Testis (tissue), 3 donors: ENCODE results near the gene NPLOC4. TPM values are rescaled to one million over a fixed set of nuclear protein-coding genes. Genes with fewer than 3 reads are reported as not detected.

ENCODE experiments used
- DNase-seq: peaks from one replicate; pipeline ENCODE4 v3.0.0-alpha.2; 2019
- H3K27ac ChIP-seq, 2 donors: fragments of 200-600 bp; sonication (generic); one replicate each; pipeline ENCODE4 v1.5.1; 2019
- H3K27me3 ChIP-seq: fragments of 200-600 bp; sonication (generic); one replicate; pipeline ENCODE4 v1.5.1; 2019
- H3K36me3 ChIP-seq: fragments of 200-600 bp; sonication (generic); one replicate; pipeline ENCODE4 v1.5.1; 2017; ENCODE audit warnings: low read depth; ENCODE audit errors: missing control alignments
- H3K4me1 ChIP-seq: fragments of 200-600 bp; sonication (generic); one replicate; pipeline ENCODE4 v1.5.1; 2019
- H3K4me3 ChIP-seq, 2 donors: fragments of 200-600 bp; sonication (generic); one replicate each; pipeline ENCODE4 v1.5.1; 2017 to 2019
- H3K9me3 ChIP-seq: fragments of 200-600 bp; sonication (generic); one replicate; pipeline ENCODE4 v1.5.1; 2017
- POLR2A ChIP-seq: fragments of 450-650 bp; IDR thresholded peaks from one replicate; pipeline ENCODE4 v1.6.1; 2017; ENCODE audit warnings: antibody characterized with exemption, mild to moderate bottlenecking, moderate library complexity
- WGBS, 2 donors: methylation state at CpG; one replicate each; pipeline ENCODE4 v1.1.5; 2018; 5-methylcytosine and 5-hydroxymethylcytosine counted together
- intact Hi-C: fragments of 100-400 bp; cut with DNase I; formaldehyde crosslinking; loops from one replicate; pipeline ENCODE4 v1.15.1; 2023; ENCODE audit warnings: low total_unique reads
- polyA plus RNA-seq: library from polyadenylated mRNA; stranded (reverse); fragments of 350-450 nt; fragmentation: Illumina TruSeq; extraction: RNeasy Lipid Tissue Mini Kit (QIAGEN cat#74804); gene quantifications from one replicate; pipeline ENCODE4 v1.2.3, GENCODE V29; 2014; ENCODE audit warnings: low read depth, low replicate concordance; ENCODE audit not compliant: insufficient read depth
- total RNA-seq, 2 donors: library from RNA; depleted of rRNA; stranded (reverse); fragments of >200 nt; gene quantifications; one replicate each; pipeline ENCODE4 v1.2.3, GENCODE V29; 2016
- TF ChIP-seq, protein P1 (sequence below), 3 experiments: fragments of 450-650 bp in 2 of 3; fragments of 200-600 bp in 1 of 3; sonication (generic) in 1 of 3; IDR thresholded peaks; one replicate each; pipeline ENCODE4 v1.5.1; 2016 to 2019; ENCODE audit warnings: antibody characterized with exemption in 3 of 3, mild to moderate bottlenecking in 2 of 3, moderate library complexity in 1 of 3

NPLOC4 gene
- total and polyA plus RNA-seq, 3 donors from 2014 or later = 106 to 130 (median 122) TPM

DNA sequence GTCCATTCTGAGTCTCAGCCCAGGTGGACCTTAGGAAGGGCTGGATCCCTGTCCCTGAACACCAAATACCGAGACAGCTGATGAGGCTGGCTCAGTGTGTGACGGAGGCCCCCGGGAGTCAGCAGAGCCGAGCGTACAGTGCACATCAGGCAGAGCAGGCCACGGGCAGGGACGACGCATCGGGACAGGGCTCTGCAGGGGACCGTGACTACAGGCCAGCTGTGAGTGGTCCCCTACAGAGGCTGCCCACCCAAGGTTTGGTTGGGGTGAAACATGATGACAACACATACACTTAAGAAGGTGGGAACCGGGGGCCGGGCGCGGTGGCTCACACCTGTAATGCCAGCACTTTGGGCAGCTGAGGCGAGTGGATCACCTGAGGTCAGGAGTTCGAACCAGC is 36.0 kb upstream of the NPLOC4 start:
- Histone ChIP-seq H3K27ac (no peak overlapping the region), H3K9me3 (no peaks in the 10 kb centered on the region), H3K36me3 (no peaks in the 10 kb centered on the region), H3K27me3 (no peaks in the 10 kb centered on the region), H3K4me1 (no peaks in the 10 kb centered on the region), H3K4me3 (no peak overlapping the region)
- TF ChIP-seq, protein P1, sequence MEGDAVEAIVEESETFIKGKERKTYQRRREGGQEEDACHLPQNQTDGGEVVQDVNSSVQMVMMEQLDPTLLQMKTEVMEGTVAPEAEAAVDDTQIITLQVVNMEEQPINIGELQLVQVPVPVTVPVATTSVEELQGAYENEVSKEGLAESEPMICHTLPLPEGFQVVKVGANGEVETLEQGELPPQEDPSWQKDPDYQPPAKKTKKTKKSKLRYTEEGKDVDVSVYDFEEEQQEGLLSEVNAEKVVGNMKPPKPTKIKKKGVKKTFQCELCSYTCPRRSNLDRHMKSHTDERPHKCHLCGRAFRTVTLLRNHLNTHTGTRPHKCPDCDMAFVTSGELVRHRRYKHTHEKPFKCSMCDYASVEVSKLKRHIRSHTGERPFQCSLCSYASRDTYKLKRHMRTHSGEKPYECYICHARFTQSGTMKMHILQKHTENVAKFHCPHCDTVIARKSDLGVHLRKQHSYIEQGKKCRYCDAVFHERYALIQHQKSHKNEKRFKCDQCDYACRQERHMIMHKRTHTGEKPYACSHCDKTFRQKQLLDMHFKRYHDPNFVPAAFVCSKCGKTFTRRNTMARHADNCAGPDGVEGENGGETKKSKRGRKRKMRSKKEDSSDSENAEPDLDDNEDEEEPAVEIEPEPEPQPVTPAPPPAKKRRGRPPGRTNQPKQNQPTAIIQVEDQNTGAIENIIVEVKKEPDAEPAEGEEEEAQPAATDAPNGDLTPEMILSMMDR (IDR thresholded peaks at IDR 0.05) = no peak
- DNase-seq = no peak
- intact Hi-C loops = no loop called here
- 93 to 95% methylated on average over 8 to 16 of the region's 16 CpGs for WGBS, 2 donors

DNA sequence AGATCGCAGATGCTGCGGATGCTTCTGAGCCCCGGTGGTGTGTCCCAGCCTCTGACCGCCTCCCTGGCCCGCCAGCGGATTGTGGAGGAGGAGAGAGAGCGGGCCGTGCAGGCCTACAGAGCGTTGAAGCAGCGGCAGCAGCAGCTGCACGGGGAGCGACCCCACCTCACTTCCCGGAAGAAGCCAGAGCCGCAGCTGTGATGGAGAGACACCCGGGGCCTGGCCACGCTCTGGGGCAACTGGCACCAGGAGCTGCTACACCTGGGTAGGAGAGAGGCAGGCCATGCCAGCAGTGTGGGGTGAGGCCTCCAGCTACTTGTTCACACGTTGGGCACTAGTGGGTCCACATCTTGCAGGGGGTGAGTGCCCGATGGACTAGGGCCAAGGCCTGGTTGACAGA is 35.6 kb upstream of the NPLOC4 start:
- H3K4me3 ChIP-seq = no peak overlapping the region
- no peaks in the 10 kb centered on the region for H3K4me1 ChIP-seq
- TF ChIP-seq, protein P1 (IDR thresholded peaks at IDR 0.05) = no peak
- no peak for TF ChIP-seq POLR2A
- no peak for DNase-seq
- no peaks in the 10 kb centered on the region for H3K9me3 ChIP-seq
- H3K27ac ChIP-seq = no peak overlapping the region
- 78 to 81% methylated on average over 18 of the region's 18 CpGs for WGBS, 2 donors
- intact Hi-C loops = no loop called here
- no peaks in the 10 kb centered on the region for H3K36me3 ChIP-seq
- no peaks in the 10 kb centered on the region for H3K27me3 ChIP-seq

DNA sequence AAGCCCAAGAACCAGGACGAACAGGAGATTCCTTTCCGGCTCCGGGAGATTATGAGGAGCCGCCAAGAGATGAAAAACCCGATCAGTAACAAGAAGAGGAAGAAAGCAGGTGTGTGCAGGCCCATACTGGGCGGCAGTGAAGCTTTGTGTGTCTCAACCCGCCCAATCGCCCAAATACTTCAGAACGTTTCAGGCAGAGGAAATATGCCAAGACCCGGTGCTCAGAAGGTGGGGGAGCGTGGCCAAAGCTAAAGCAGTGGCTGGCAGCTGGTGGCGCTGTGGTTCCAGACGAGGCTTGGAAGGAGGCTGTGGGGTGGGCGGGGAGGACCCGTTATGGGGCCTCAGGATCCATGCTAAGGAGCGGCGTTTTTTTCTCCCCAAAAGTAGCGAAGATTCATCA is 30.8 kb upstream of the NPLOC4 start:
- H3K36me3 ChIP-seq = no peaks in the 10 kb centered on the region
- H3K27ac ChIP-seq = no peak overlapping the region
- H3K4me1 ChIP-seq = peaks cover 8% of the 10 kb centered on the region
- DNase-seq = no peak
- peak overlapping the region in 1 of 2 donors; percentile 75 for H3K4me3 ChIP-seq
- H3K27me3 ChIP-seq = no peaks in the 10 kb centered on the region
- no peak for TF ChIP-seq POLR2A
- intact Hi-C loops = no loop called here
- WGBS, 2 donors = 66 to 70% methylated on average over 15 to 18 of the region's 18 CpGs
- H3K9me3 ChIP-seq = no peaks in the 10 kb centered on the region

DNA sequence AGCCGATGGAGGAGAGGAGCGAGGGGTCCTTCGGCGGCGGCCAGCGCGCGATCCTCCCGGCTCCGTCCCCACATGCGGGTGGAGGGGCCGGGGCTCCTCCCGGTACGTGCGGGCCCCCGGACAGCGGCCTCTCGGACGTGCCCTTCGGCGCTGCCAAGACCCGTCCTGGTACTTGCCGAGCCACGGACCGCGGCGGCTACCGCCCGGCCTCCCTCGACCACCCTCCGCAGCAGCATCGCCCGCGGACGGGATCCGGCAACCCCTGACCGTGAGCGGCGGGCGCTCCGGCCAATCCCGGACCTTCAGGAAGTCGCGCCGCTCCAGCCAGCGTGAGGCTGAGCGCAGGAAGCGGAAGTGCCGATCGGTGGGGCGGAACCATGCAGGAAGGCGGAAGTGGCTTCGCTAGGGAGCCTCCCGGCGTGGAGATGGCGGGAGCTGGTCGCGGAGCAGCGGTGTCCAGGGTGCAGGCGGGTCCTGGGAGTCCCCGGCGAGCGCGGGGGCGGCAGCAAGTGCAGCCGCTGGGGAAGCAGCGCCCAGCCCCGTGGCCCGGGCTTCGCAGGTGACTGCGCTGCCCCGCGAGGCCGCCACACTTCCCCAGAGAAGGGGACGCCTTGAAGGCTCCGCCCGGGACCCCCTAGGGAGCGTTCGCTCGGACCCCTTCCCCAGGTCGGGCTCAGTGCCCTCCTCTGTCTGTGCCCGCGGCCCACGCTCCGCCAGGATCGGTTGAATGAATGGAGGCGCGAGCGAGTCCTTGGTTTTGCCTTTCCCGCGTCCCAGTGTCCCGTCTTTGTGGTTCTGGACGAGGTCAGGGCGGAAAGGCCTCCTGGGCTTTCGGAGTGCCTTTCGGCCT is 29.7 kb upstream of the NPLOC4 start, which contains the start of the genes CCDC137 and OXLD1:
CCDC137 (plus strand) TSS at position 396 of the 850 bp plus-strand sequence; CDS start at position 426, 30 bp downstream.
OXLD1 (minus strand) TSS at position 264 of the 850 bp plus-strand sequence; CDS start at position 236, 28 bp downstream.
- no peaks in the 10 kb centered on the region for H3K27me3 ChIP-seq
- WGBS, 2 donors = 1% methylated on average over 91 of the region's 96 CpGs; no CpG with 5 or more reads in 1 of the 2 donors
- H3K36me3 ChIP-seq = no peaks in the 10 kb centered on the region
- no peaks in the 10 kb centered on the region for H3K9me3 ChIP-seq
- intact Hi-C loops = no loop called here
- peak; percentile 97 for DNase-seq
- H3K27ac ChIP-seq = peak within 1 kb of the TSS; percentile 45 to 79
- TF ChIP-seq, protein P1 (IDR thresholded peaks at IDR 0.05) = no peak
- TF ChIP-seq POLR2A = peak; percentile 52
- peak within 1 kb of the TSS; percentile 75 to 92 for H3K4me3 ChIP-seq
- H3K4me1 ChIP-seq = peaks cover 8% of the 10 kb centered on the region

DNA sequence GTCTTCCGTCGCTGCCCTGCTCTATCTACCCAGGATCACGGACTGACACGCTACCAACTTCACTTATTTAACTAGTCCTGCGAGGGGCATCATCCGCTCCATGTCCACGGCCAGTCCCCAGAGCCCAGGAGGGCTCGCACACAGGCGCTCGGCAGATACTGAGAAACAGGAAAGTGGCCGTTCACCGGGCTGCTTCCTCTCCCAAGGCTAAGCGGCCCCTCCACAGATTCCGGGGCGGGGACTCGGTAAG is 29.1 kb upstream of the NPLOC4 start:
- DNase-seq = peak; percentile 28
- no peaks in the 10 kb centered on the region for H3K27me3 ChIP-seq
- peaks cover 8% of the 10 kb centered on the region for H3K4me1 ChIP-seq
- TF ChIP-seq POLR2A = no peak
- TF ChIP-seq, protein P1 (IDR thresholded peaks at IDR 0.05) = no peak
- intact Hi-C loops = no loop called here
- peak overlapping the region; percentile 45 to 79 for H3K27ac ChIP-seq
- 0% methylated on average over 6 to 16 of the region's 16 CpGs for WGBS, 2 donors
- no peaks in the 10 kb centered on the region for H3K9me3 ChIP-seq
- no peaks in the 10 kb centered on the region for H3K36me3 ChIP-seq
- peak overlapping the region; percentile 75 to 92 for H3K4me3 ChIP-seq
